Subcutaneous abdominal adipose tissue (tissue), 5 donors: Measurements from ENCODE around the gene BCAS4.

Experiments used
- H3K27ac ChIP-seq: one replicate; pipeline ENCODE4 v1.7.0; 2013; ENCODE audit warnings: low read depth, mild to moderate bottlenecking, inconsistent platforms, low read length, moderate library complexity
- H3K27me3 ChIP-seq, 5 donors: one replicate each; pipeline ENCODE4 v1.7.0; 2013; ENCODE audit warnings: low read length in 5 of 5, inconsistent platforms in 1 of 5; ENCODE audit not compliant: control insufficient read depth in 5 of 5, insufficient read depth in 4 of 5
- H3K36me3 ChIP-seq, 5 donors: one replicate each; pipeline ENCODE4 v1.7.0; 2013; ENCODE audit warnings: low read length in 5 of 5; ENCODE audit not compliant: control insufficient read depth in 5 of 5, insufficient read depth in 5 of 5
- H3K4me1 ChIP-seq, 5 donors: one replicate each; pipeline ENCODE4 v1.7.0; 2013; ENCODE audit warnings: low read length in 5 of 5, mild to moderate bottlenecking in 3 of 5, moderate library complexity in 1 of 5; ENCODE audit not compliant: control insufficient read depth in 5 of 5, insufficient read depth in 5 of 5
- H3K4me3 ChIP-seq, 5 donors: one replicate each; pipeline ENCODE4 v1.7.0; 2013; ENCODE audit warnings: low read length in 5 of 5, low read depth in 1 of 5
- H3K9ac ChIP-seq, 5 donors: one replicate each; pipeline ENCODE4 v1.7.0; 2013; ENCODE audit warnings: low read length in 5 of 5, mild to moderate bottlenecking in 4 of 5, moderate library complexity in 3 of 5
- H3K9me3 ChIP-seq, 5 donors: one replicate each; pipeline ENCODE4 v1.7.0; 2013; ENCODE audit warnings: low read length in 5 of 5; ENCODE audit not compliant: control insufficient read depth in 5 of 5
- donor health status: healthy.
- donor health status: healthy.
- donor health status: healthy.
- donor health status: healthy.
- donor health status: healthy.

Gene BCAS4

GRCh38 chr20:50852085-50852484 is 57.2 kb downstream of the BCAS4 start:
- Histone ChIP-seq H3K4me1 (peaks cover 0 to 14% (median 13%) of the 10 kb centered on the region in 5 donors), H3K9ac (no peak overlapping the region), H3K36me3 (no peaks in the 10 kb centered on the region), H3K27ac (no peak overlapping the region), H3K27me3 (peaks cover 0 to 33% (median 25%) of the 10 kb centered on the region in 5 donors), H3K4me3 (no peak overlapping the region), H3K9me3 (no peaks in the 10 kb centered on the region)

DNA sequence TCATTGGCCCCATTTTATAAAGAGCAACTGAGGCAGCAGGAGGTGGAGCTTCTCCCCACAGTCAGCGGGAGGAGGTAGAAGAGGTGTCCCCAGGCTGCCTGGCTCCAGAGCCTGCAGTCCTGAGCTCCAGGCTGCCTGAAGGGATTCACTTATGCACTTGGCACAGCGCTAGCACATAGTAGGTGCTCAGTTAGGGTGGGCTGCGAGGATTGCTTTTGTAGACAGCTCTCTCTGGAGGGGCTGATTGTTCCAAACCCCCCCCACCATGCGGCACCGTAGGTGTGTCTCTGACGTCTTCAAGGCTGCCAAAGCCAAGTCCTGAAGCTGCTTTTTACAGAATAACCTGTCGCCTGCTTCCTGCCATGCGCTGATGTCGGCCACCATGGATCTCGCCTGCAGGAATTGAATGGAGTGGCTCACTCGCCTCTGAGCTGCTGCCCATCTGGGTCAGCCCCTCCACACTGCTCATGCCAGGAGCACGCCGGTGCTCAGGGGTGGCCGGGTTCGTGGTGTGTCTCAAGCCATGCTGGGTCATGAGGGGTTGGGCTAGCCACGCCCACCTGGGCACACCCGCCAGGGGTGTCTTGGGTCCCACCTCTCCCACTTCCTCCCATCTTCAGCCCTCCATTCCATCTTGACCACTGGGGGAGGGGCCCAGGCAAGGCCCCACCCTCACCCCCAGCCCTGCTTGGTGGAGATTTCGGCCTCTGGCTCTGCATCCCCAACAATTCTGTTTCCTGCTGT is 59.8 kb downstream of the BCAS4 start:
- no peak overlapping the region for H3K4me3 ChIP-seq
- no peaks in the 10 kb centered on the region for H3K36me3 ChIP-seq
- H3K9me3 ChIP-seq = no peaks in the 10 kb centered on the region
- H3K27ac ChIP-seq = no peak overlapping the region
- H3K27me3 ChIP-seq = peaks cover 0 to 35% (median 25%) of the 10 kb centered on the region in 5 donors
- H3K4me1 ChIP-seq = no peaks in the 10 kb centered on the region
- H3K9ac ChIP-seq = no peak overlapping the region

DNA sequence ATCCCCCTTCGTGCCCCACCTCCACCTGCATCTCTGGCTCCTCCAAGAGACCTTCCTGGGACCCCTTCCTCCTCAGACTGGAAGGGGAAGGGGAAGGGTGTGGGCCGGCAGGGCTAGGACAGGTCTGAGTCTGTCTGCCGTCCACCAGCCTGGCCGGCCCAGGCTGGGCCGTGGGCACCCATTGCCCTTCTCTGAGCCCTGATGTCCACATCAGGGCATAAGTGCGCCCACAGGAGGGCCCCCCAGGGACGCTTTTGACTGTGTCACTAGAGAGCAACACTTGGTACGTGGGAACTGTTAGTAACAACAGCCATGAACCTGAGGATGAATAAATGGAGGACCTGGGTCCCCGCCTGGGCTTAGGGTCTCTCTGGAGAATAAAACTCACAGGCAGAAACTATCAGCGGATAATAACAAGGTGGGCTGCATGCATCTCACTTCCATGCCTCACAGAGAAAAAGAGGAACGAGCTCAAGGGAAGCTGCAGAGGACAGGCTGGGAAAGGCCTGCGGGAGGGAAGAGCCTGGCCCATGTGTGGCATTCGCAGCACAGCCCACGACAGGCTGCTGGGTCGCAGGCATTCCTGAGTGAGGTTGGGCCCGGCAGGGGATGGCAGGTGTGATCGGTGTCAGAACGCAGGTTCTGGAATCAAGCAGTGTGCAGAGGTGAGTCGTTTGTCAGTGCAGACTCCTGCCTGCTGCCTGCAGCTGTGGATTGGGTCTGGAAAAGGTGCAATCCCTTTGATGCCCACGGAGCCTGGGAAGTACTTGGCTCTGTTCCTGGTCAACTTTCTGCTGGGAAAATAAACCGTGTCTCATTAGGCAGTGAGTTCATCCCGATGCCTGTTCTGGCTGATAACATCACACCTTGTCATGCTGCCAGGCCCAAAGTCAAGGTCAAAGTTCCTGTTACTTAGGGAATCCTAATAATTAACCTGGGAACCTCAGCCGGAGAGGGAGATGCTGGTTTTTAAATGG is 60.9 kb downstream of the BCAS4 start:
- Histone ChIP-seq H3K36me3 (no peaks in the 10 kb centered on the region), H3K27me3 (peaks cover 0 to 39% (median 25%) of the 10 kb centered on the region in 5 donors), H3K9me3 (no peaks in the 10 kb centered on the region), H3K4me3 (no peak overlapping the region), H3K27ac (no peak overlapping the region), H3K9ac (no peak overlapping the region), H3K4me1 (no peaks in the 10 kb centered on the region)

- Histone ChIP-seq H3K9ac (no peak overlapping the region), H3K27ac (no peak overlapping the region), H3K4me3 (no peak overlapping the region), H3K4me1 (no peaks in the 10 kb centered on the region), H3K9me3 (no peaks in the 10 kb centered on the region), H3K27me3 (peaks cover 0 to 41% (median 26%) of the 10 kb centered on the region in 5 donors), H3K36me3 (no peaks in the 10 kb centered on the region)
These were observed 61.7 kb downstream of the BCAS4 start for GRCh38 chr20:50856475-50857041.

DNA sequence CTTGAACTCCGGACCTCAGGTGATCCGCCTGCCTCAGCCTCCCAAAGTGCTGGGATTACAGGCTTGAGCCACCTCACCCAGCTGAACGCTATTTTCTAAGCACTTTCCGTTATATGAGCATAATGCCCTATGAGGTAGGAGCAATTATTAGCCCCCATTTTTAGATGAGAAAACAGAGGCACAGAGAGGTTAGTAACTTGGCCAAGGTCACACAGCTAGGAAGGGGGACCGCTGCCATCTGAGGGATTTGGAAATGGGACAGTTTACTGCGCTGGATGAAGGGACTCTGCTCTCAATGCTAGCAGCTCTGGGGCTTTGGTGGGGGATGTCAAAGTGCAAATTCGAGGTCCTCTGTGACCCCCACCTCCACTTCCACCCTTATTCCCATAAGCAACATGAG is 62.5 kb downstream of the BCAS4 start:
- Histone ChIP-seq H3K36me3 (no peaks in the 10 kb centered on the region), H3K4me1 (no peaks in the 10 kb centered on the region), H3K9me3 (no peaks in the 10 kb centered on the region), H3K9ac (no peak overlapping the region), H3K27ac (no peak overlapping the region), H3K27me3 (peaks cover 0 to 45% (median 26%) of the 10 kb centered on the region in 5 donors), H3K4me3 (no peak overlapping the region)

DNA sequence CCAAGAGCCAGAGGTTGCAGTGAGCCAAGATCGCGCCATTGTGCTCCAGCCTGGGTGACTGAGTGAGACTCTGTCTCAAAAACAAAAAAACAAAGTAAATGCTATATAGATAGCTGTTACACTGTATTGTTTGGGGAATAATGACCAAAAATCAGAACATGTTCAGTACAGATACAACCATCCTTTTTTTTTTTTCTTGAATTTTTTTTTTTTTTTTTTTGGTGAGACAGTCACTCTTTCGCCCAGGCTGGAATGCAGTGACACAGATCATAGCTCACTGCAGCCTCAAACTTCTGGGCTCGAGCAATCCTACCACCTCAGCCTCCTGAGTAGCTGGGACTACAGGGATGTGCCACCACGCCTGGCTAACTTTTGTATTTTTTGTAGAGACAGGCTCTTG is 63.7 kb downstream of the BCAS4 start:
- H3K4me1 ChIP-seq = no peaks in the 10 kb centered on the region
- no peak overlapping the region for H3K9ac ChIP-seq
- H3K4me3 ChIP-seq = no peak overlapping the region
- H3K9me3 ChIP-seq = no peaks in the 10 kb centered on the region
- no peaks in the 10 kb centered on the region for H3K36me3 ChIP-seq
- H3K27me3 ChIP-seq = peaks cover 0 to 43% (median 26%) of the 10 kb centered on the region in 5 donors
- H3K27ac ChIP-seq = no peak overlapping the region

DNA sequence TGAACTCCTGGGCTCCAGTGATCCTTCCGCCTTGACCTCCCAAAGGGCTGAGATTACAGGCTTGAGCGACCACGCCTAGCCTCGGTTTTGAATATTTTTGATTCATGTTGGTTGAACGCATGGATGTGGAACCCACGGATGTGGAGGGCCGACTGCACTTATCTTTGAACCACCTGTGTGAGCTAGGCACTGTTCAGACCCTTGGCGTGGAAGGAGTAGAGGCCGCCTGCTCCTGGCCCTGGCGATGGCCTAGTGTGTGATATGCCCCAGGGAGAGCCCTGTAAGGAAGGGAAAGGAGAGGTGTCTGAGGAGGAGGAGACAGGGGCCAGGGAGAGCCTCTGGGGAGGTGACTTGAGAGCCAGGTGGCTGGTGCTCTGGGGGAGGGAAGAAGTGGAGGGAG is 64.3 kb downstream of the BCAS4 start:
- Histone ChIP-seq H3K9me3 (no peaks in the 10 kb centered on the region), H3K27me3 (peaks cover 0 to 42% (median 25%) of the 10 kb centered on the region in 5 donors), H3K36me3 (no peaks in the 10 kb centered on the region), H3K4me1 (no peaks in the 10 kb centered on the region), H3K9ac (no peak overlapping the region), H3K27ac (no peak overlapping the region), H3K4me3 (no peak overlapping the region)

DNA sequence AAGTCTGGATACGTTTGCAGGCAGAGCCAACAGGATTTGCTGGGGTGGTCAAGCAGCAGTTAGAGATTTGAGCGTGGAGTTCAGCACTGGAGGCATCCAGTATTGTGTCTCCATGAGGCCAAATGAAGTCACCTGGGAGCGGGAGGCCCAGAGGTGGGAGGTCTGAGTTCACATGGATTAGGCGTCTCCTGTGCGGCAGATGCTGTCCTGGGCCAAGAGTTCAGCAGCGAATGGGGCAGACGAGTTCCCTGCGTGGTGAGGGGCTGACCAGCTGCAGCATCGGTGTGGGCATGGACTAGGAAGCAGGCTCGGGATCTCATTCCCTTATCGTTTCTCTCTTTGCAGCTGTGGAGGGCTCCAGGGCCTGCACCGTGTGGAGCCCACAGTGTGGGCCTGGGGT is 66.2 kb downstream of the BCAS4 start:
- peaks cover 0 to 23% (median 13%) of the 10 kb centered on the region in 5 donors for H3K27me3 ChIP-seq
- no peak overlapping the region for H3K9ac ChIP-seq
- no peak overlapping the region for H3K4me3 ChIP-seq

DNA sequence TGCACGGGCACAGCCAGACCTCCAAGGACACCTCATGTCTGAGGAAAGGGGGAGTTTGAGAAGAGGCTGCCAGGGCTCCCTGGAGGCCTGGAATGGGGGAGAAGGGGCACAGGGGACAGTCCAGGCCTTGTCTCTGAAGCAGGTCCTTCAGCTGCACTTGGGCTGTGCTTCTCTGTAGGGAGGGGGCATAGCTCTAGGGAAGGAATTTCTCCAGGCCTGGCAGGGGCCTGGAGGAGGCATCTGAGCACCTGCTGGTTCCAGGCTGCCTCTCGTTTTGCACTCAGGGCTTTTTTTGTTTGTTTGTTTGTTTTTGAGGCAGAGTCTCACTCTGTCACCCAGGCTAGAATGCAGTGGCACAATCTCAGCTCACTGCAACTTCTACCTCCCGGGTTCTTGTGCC is 67.7 kb downstream of the BCAS4 start:
- Histone ChIP-seq H3K9me3 (no peaks in the 10 kb centered on the region), H3K9ac (no peak overlapping the region), H3K27ac (no peak overlapping the region), H3K4me1 (no peaks in the 10 kb centered on the region), H3K4me3 (no peak overlapping the region), H3K36me3 (no peaks in the 10 kb centered on the region), H3K27me3 (peaks cover 0 to 22% (median 13%) of the 10 kb centered on the region in 5 donors)

More for the DNA sequence above, 66.2 kb downstream of the BCAS4 start:
- no peaks in the 10 kb centered on the region for H3K36me3 ChIP-seq
- H3K4me1 ChIP-seq = no peaks in the 10 kb centered on the region
- H3K27ac ChIP-seq = no peak overlapping the region
- H3K9me3 ChIP-seq = no peaks in the 10 kb centered on the region

DNA sequence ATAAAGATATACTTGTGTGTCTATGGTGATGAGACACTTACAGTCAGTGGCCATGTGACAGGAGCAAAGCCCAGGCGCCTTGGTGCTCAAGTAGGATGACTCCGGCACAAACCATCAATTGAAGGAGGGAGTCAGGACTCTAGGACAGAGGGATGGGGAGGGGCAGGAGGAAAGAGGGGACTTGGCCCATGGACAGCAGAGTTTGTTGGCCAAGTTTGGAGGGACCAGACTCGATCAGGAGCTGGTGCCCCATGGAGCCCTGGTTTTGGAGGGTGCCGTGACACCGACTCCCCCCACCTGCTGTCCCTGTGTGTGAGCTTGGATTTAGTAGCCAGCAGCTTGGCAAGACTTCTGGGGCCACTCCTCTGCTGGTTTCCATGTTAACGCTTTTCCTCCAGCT is 70.3 kb downstream of the BCAS4 start:
- Histone ChIP-seq H3K9me3 (no peaks in the 10 kb centered on the region), H3K4me1 (no peaks in the 10 kb centered on the region), H3K27me3 (peaks cover 0 to 17% (median 8%) of the 10 kb centered on the region in 5 donors), H3K9ac (no peak overlapping the region), H3K27ac (no peak overlapping the region), H3K4me3 (no peak overlapping the region), H3K36me3 (no peaks in the 10 kb centered on the region)
